Activated naive CD4-positive, alpha-beta T cell treated with anti-CD3 and anti-CD28 coated beads, Interleukin-2, amount 50 U/mL, for 72 hours (primary cell): ENCODE results near the gene NR3C1. TPM values are rescaled to one million over a fixed set of nuclear protein-coding genes. Genes with fewer than 3 reads are reported as not detected.
A peak's percentile ranks its signal among the peaks of the same experiment; 100 is the strongest.

Source experiments
- ATAC-seq, 2 donors: fragments of 150-1000 bp; cut with Tn5 transposase; 2 replicates each; pipeline ENCODE4 v1.10.0; 2021; ENCODE audit warnings: mild to moderate bottlenecking in 2 of 2, moderate library complexity in 2 of 2
- DNase-seq, 2 donors: peaks; one replicate each; pipeline ENCODE4 v3.0.0; 2021 to 2022; ENCODE audit warnings: low spot score in 2 of 2
- H3K27ac Mint-ChIP-seq, 2 donors: one replicate each; pipeline ENCODE4 v1.8.0; 2022; ENCODE audit warnings: mild to moderate bottlenecking in 2 of 2, mixed read lengths in 2 of 2
- H3K36me3 Mint-ChIP-seq, 2 donors: one replicate each; pipeline ENCODE4 v1.8.0; 2022; ENCODE audit warnings: mixed read lengths in 2 of 2
- H3K9me3 Mint-ChIP-seq, 2 donors: one replicate each; pipeline ENCODE4 v1.8.0; 2022; ENCODE audit warnings: mixed read lengths in 2 of 2
- total RNA-seq, 2 donors: library from RNA; stranded (reverse); gene quantifications; one replicate each; pipeline ENCODE4 v1.2.3, GENCODE V29; 2022

Gene NR3C1
- total RNA-seq, 2 donors from 2014 or later = 39.5 to 43.6 TPM

DNA sequence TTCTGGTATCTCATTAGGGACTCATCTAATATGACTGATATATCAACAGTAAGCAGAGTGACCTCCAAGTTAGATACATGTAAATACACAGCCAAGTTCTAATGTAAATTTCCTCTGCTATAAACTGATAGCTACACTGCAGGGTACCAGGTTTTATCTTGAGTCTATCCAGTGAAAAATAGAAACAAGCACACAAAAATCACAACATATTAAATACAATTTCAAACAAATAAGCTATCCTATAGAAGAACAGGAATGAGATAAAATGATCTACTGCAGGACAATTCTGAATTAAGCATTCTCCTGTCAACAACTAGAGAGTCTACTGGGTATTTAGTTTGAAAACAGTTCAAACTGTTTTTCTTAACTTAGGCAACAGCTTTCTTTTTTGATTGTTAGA is 42.7 kb downstream of the NR3C1 start:
- ATAC-seq = no peak
- Mint-ChIP-seq H3K36me3 (peaks cover 15 to 33% of the 10 kb centered on the region in 2 donors), H3K9me3 (peaks cover 3 to 17% of the 10 kb centered on the region in 2 donors), H3K27ac (no peak overlapping the region)
- DNase-seq = no peak

DNA sequence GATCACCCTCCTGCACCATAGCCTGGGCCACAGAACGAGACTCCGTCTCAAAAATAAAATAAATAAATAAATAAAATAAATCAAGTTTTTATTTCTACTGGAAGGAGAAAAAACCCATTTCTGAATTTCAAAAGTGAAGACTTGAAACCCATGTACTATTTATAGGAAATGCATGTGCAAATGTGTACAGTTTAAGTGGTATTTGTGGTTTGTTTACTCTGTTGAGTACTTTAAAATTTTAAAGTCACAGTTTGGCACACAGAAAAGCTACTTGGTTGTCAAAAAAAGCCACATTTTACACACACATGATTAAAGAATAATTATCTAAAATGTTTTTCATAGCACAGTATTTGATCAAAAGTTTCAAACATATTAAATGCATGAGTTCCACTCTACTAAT is 43.6 kb downstream of the NR3C1 start:
- Mint-ChIP-seq H3K36me3 (peaks cover 11 to 24% of the 10 kb centered on the region in 2 donors), H3K9me3 (peaks cover 0 to 11% of the 10 kb centered on the region in 2 donors), H3K27ac (no peak overlapping the region)
- no peak for ATAC-seq
- no peak for DNase-seq

DNA sequence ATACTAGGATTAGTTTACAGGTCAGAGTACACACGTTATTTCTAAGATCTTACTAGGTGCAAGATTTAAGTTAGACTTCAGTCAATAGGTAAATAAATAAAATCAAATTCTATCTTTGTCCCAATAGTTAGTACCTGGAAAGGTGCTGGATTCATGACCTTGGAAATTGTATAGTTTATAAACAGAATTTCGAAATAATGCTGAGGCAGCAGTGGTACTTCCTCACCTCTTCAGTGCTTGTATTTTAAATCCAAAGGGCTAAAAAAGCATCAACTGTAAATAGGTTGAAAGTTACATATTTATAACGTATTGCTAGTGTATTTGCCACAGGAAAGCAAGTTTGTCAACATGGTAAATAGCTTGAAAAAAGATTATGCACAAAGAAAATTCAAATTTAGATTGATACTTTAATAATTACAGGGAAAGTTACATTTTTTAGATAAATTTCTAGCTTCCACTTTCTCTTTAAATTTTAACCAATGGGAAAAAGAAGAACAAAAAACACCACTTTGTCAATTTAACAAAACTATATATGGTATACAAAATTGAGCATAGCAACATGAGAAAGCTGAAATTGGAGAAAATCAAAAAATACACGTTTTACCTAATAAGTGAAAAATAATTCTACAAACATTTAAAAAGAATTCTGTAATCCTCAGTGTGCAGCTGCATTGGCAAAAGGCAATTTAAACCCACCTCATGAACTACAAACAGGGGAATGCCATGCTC is 46.5 kb downstream of the NR3C1 start:
- H3K27ac Mint-ChIP-seq = no peak overlapping the region
- no peaks in the 10 kb centered on the region for H3K9me3 Mint-ChIP-seq
- DNase-seq (no peak), ATAC-seq (no peak)
- H3K36me3 Mint-ChIP-seq = peaks cover 0 to 4% of the 10 kb centered on the region in 2 donors

DNA sequence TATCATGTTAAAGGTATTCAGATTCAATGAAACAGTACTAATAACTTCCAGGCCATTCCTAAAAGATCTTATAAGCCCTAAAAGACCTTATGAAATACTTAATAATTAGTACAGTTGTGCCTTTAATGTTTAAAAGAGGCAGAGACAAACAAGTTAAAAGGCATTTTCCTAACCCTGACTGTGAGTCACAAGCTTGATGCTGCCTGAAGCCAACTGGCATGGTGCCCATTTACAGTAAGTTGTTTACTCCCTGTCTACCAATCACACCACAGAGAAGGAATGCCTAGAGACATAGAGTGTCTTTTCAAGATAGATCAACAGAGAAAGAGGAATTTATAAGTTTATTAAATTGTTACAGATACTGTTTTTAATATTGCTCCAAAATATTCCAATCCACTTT is 47.8 kb downstream of the NR3C1 start:
- Mint-ChIP-seq H3K27ac (no peak overlapping the region), H3K36me3 (peaks cover 0 to 4% of the 10 kb centered on the region in 2 donors), H3K9me3 (no peaks in the 10 kb centered on the region)
- no peak for DNase-seq
- no peak for ATAC-seq

DNA sequence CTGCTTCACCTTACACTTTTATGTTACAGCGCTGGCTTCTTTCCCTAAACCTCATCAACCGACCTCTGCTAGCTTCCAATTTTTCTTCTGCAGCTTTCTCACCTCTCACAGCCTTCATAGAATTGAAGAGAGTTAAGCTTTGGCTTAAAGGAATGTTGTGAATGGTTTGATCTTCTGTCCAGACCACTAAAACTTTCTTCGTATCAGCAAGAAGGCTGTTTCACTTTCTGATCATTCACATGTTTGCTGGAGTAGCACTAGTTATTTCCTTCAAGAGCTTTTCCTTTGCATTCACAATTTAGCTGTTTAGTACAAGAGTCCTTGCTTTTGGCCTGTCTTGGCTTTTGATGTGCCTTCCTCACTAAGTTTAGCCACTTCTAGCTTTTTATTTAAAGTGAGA is 49.5 kb downstream of the NR3C1 start:
- Mint-ChIP-seq H3K36me3 (peaks cover 0 to 4% of the 10 kb centered on the region in 2 donors), H3K9me3 (no peaks in the 10 kb centered on the region), H3K27ac (peak overlapping the region; percentile 65 to 96)
- no peak for DNase-seq
- peak; percentile 10 to 21 for ATAC-seq

DNA sequence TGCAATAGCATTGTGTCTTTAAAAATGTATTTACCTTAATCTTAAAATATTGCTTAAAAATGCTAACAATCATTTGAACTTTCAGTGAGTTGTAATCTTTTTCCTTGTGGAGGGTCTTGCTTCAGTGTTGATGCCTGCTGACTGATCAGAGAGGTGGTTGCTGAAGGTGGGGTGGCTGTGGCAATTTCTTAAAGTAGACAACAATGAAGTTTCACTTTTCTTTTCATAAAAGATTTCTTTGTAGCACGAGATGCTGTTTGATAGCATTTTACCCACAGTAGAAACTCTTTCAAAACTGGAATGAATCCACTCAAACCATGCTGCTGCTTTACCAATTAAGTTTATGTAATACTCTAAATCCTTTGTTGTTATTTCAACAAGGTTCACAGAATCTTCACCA is 50.8 kb downstream of the NR3C1 start:
- no peak for DNase-seq
- Mint-ChIP-seq H3K27ac (peak overlapping the region in 1 of 2 donors; percentile 65), H3K9me3 (no peaks in the 10 kb centered on the region), H3K36me3 (peaks cover 0 to 4% of the 10 kb centered on the region in 2 donors)
- ATAC-seq = peak; percentile 13 to 45

DNA sequence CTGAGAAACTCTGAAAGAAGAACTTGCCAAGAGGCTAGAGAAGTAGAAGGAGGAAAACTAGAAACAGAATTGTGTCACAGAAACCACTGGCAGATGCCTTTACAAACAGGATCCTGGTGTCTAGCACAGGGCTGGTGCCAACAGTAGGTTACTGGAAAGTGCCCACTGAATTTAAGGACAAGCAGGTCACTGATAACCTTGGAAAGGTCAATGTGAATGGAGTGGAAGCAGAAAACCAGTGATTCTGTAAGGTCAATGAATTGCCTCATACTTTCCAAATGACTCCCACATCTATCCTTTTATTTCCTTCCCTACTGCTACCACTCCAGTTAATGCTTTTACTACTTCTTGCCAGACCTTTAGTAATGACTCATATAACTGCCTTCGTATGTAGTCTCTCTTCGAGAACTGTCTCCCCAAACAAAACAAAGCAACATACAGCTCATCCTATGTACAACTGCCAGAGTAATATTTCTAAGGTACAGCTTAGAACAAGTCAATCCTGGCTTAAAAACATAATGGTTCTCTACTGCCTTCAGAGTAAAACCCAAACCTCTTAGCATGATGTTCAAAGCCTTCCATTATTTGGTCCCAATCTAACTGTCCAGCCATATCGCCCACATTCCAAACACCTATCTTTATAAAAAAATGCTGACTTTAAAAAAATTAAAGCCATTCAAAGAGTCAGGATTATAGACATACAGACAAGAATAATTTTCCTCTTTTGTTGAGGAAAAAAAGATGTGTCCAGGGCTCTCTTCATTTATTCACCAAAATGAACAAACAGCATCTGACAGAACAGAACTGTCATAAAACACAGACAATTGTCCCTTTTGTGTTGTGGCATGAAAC is 52.5 kb downstream of the NR3C1 start:
- Mint-ChIP-seq H3K36me3 (peaks cover 0 to 4% of the 10 kb centered on the region in 2 donors), H3K27ac (no peak overlapping the region), H3K9me3 (no peaks in the 10 kb centered on the region)
- peak; percentile 89 to 92 for ATAC-seq
- peak in 1 of 2 donors; percentile 11 for DNase-seq

DNA sequence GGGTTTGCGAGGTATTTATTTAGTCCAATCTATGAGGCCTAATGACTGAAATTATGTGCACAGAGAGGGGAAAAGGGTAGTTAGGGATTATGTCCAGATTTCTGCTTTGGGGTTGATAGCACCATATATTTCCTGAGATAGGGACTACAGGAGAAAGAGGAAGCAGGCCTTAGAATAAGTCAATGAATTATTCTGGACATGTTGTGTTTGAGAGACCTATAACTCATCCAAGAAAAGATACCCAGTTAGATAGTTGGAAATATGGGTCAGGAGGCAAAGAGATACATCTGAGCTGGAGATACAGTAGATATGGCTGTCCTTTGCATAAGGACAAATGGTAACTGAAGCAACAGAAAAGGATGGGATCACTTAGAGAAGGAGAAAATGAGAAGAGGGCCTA is 53.1 kb downstream of the NR3C1 start:
- H3K27ac Mint-ChIP-seq = no peak overlapping the region
- peaks cover 0 to 4% of the 10 kb centered on the region in 2 donors for H3K36me3 Mint-ChIP-seq
- no peak for ATAC-seq
- H3K9me3 Mint-ChIP-seq = no peaks in the 10 kb centered on the region
- DNase-seq = no peak

DNA sequence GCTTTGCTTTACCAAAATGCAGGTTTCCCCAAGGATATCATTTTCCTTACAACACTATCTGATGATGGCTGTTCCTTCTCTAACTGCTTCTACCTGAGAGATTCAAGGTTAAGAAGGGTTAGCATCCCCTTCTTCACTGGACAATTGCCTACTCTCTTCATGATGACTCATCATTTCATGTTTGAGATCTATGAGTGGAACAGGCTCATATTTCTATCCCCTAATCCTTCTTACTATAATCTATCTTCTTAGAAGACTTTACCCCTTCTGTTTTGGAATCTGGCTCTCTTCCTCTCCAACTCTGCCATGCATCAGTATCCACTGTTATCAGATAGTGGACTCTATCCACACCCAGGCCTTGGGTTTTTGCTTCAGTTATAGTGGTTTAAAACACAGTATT is 54.3 kb downstream of the NR3C1 start:
- no peaks in the 10 kb centered on the region for H3K9me3 Mint-ChIP-seq
- ATAC-seq (no peak), DNase-seq (no peak)
- no peak overlapping the region for H3K27ac Mint-ChIP-seq
- peaks cover 4 to 5% of the 10 kb centered on the region in 2 donors for H3K36me3 Mint-ChIP-seq

DNA sequence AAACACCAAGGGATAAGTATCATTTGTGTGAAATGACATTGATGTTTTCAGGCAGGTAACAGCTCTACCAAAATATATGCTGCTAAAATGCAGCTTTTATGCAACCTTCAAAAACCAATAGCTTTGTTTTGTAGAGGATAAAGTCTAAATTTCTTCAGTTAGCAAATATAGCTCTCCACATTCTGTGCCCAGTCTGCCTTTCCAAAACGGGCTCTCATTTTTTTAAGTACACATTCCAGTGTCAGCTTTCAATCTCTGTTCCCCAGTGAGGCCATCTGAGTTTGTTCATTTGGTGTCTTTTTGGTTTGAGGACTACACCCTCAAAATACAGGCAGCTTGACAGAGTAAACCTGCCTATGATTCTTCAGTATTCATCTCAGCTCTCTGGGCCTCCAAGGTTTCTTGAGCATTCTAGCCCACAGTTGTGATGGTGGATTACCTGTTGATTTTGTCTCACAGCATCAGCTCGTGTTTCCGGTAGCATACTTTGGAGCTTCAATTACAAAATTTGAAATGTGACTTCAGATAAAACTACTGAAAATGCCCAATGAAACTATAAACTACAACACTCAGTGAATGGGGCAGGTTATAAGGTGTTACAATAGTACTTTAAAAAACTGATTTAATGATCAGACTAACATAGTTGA is 55.7 kb downstream of the NR3C1 start:
- no peak for DNase-seq
- Mint-ChIP-seq H3K9me3 (no peaks in the 10 kb centered on the region), H3K36me3 (peaks cover 0 to 6% of the 10 kb centered on the region in 2 donors), H3K27ac (no peak overlapping the region)
- ATAC-seq = no peak

DNA sequence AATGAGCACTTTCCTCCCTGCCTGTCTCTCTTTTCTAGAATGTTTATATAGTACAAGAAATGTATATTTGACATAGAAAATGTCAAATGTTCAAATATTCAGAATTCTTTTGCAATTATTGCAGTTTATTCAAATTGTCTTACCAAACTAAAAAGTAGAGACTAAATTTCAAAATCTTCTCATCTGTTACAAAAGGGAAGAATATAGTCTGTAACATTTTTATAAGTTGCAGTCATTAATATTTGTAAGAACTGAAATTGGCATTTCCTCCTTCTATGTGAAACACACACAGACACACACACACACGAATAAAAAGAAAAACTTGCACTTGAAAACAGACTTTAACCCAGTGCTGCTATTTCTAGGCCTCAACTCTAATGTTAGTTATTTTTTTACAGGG is 56.4 kb downstream of the NR3C1 start:
- Mint-ChIP-seq H3K36me3 (peaks cover 0 to 14% of the 10 kb centered on the region in 2 donors), H3K27ac (no peak overlapping the region), H3K9me3 (peaks cover 0 to 6% of the 10 kb centered on the region in 2 donors)
- DNase-seq (no peak), ATAC-seq (no peak)

DNA sequence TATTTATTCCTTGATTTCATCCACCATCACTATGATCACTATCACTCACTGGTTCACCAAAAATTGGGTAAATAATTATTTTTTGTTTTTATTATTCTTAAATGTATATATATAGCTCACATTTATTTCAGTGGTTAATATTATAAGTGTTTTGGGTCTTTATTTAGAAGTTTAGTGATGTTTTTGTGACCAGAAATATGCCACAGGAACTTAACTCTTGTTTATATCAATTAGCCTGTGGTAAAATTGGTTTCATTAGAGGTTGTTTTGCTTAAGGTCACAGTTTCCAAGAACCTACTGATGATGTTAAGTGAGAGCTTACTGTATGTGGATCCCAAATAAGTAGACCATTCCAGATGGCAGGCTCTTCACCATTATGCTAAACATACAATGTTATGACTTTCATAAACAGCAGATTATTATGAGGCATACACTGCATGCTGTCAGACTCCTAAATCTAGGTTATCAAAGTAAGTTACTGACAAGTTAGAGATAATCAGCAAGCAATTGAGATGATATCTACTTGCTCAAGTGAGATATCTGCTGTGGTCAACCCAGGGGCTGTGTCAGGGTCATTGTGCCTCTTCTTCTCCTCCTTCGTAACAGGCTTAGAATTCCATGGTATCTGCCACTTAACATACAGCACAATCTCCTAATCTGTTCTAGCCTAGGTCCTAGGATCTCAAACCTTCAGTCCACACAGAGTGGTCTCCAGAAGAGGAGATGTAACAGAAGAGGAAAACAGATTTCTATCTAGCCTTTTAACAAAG is 57.6 kb downstream of the NR3C1 start:
- DNase-seq (no peak), ATAC-seq (no peak)
- Mint-ChIP-seq H3K9me3 (peaks cover 0 to 11% of the 10 kb centered on the region in 2 donors), H3K27ac (no peak overlapping the region), H3K36me3 (peaks cover 0 to 20% of the 10 kb centered on the region in 2 donors)

DNA sequence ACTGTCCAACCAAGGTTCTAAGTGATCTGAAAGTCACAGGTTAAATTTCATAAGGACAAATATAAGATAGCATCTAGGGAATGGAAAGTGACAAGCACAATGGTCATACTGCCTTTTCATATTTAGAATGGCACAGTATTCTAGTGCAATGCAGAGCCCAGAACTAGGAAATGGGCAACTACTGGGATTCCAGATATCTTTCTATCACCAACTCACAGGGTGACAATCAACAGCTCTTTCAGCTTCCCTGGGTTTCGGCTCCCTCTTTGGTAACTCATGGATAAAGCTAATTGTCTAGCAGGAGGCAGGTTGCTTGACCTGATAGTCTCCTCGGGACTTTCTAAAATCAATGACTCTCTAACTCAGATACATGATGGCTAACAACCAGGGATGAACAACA is 60.4 kb downstream of the NR3C1 start:
- Mint-ChIP-seq H3K27ac (peak overlapping the region in 1 of 2 donors; percentile 8), H3K36me3 (peaks cover 4 to 35% of the 10 kb centered on the region in 2 donors), H3K9me3 (peaks cover 0 to 12% of the 10 kb centered on the region in 2 donors)
- ATAC-seq (peak in 1 of 2 donors; percentile 27), DNase-seq (no peak)

DNA sequence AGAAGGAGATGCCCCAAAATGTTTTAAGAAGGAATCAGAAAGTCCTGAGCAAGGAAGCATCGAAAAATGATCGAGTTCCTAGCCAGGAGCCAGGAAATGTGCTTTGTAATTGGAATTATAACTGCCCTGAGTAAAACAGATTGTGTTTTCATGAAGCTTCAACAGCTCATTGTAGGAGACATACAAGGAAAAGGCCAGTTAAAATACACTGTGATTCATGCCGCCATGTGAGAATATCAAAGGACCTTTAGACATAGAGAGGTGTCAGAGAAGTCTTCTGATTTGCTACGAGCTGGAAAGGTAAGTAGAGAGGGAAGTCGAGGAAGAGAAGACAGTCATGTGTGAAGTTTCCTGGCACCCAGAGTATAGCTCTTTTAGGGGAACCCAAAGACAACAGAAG is 60.9 kb downstream of the NR3C1 start:
- Mint-ChIP-seq H3K36me3 (peaks cover 4 to 35% of the 10 kb centered on the region in 2 donors), H3K9me3 (peaks cover 0 to 12% of the 10 kb centered on the region in 2 donors)
- peak in 1 of 2 donors; percentile 39 for ATAC-seq

DNA sequence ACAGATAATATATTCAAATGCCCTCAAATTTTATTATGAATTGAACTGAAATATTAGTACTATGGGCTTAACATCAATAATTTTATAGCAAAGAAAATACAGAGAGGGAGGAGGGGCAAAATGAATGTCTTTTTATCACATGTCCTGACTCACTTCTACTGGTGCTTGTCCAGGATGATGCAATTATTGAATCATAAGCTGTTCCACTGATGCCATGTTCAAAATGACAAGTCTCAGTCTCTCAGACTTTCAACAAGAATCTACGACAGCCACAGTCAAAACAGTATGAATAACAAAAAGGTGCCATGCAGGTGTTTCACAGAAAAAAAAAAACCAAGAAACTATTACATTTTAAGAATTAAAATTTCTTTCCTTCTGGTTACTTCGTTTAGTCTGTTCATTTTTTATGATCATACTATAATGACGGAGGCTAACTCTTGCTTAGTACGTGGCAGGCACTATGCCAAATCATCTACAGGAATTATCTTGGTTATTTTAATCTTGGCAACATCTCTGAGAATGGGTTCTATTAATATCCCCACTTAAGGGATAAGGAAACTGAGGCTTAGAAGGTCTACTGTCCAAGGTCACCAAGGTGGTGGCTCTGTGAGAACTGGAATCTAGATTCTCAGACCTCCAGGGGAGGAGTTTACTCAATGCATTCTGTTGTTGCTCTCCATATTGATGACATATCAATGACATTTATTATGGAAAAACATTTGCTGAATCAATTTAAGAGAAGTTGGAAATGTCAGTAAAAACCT is 61.5 kb downstream of the NR3C1 start:
- peaks cover 0 to 12% of the 10 kb centered on the region in 2 donors for H3K9me3 Mint-ChIP-seq
- ATAC-seq (peak; percentile 92 to 94), DNase-seq (no peak)
- peak overlapping the region; percentile 8 to 72 for H3K27ac Mint-ChIP-seq
- H3K36me3 Mint-ChIP-seq = peaks cover 4 to 35% of the 10 kb centered on the region in 2 donors

More for the DNA sequence above, 60.9 kb downstream of the NR3C1 start:
- no peak for DNase-seq
- peak overlapping the region; percentile 8 to 72 for H3K27ac Mint-ChIP-seq
